GM12864 (cell line): ENCODE measurements around the gene ZNHIT1.

Source experiments
- DNase-seq: peaks from one replicate; pipeline ENCODE4 v3.0.0-alpha.2; 2011; ENCODE audit warnings: low read depth
- H3K4me3 ChIP-seq: 2 replicates; pipeline ENCODE4 v1.5.1; 2011; ENCODE audit warnings: mild to moderate bottlenecking, low read depth, low read length, control low read depth
- TF ChIP-seq, protein P1 (sequence below): IDR thresholded peaks from 2 replicates; pipeline ENCODE4 v1.5.1; 2011; ENCODE audit warnings: low read depth, mild to moderate bottlenecking, moderate library complexity, low read length, control low read depth, inconsistent platforms; ENCODE audit errors: missing control alignments

ZNHIT1 gene

DNA sequence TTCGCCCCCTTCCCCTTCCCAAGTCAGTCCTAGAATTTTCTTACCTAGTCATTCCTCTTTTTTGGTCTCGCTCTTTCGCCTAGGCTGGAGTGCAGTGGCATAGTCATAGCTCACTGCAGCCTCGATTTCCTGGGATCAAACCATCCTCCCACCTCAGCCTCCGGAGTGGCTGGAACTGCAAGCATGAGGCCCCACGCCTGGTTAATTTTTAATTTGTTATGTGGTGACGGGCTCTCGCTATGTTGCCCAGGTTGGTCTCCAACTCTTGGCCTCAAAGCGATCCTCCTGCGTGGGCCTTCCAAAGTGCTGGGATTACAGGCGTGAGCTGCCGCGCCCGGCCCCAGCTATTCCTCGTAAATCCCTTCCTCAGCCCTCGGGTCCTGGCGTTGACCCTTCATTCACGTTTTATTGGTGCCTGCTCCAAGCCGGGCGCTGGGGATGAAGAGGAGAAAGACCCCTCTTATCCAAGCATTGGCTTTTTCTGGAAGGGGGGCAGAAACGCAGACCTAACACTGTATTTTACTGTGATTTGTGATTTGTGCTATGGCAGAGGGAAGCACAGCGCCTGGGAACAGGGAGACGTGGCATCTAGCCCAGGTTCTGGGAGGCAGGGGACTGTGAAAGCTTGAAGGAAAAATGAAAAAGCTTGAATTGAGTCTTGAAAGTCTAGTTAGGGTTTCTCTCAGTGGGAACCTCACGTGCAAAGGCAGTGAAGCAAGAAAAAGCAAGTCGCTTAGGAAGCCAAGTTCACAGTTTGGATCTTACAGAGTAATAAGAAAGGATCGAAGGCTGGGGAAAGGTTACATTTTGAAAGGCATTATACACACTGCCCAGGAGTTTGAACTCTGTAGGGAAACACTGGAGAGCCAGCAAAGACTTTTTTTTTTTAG, 516 bp downstream of the ZNHIT1 start:
- no peak for DNase-seq
- TF ChIP-seq, protein P1, sequence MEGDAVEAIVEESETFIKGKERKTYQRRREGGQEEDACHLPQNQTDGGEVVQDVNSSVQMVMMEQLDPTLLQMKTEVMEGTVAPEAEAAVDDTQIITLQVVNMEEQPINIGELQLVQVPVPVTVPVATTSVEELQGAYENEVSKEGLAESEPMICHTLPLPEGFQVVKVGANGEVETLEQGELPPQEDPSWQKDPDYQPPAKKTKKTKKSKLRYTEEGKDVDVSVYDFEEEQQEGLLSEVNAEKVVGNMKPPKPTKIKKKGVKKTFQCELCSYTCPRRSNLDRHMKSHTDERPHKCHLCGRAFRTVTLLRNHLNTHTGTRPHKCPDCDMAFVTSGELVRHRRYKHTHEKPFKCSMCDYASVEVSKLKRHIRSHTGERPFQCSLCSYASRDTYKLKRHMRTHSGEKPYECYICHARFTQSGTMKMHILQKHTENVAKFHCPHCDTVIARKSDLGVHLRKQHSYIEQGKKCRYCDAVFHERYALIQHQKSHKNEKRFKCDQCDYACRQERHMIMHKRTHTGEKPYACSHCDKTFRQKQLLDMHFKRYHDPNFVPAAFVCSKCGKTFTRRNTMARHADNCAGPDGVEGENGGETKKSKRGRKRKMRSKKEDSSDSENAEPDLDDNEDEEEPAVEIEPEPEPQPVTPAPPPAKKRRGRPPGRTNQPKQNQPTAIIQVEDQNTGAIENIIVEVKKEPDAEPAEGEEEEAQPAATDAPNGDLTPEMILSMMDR = no peak
- peak overlapping the region; percentile 88 for H3K4me3 ChIP-seq

DNA sequence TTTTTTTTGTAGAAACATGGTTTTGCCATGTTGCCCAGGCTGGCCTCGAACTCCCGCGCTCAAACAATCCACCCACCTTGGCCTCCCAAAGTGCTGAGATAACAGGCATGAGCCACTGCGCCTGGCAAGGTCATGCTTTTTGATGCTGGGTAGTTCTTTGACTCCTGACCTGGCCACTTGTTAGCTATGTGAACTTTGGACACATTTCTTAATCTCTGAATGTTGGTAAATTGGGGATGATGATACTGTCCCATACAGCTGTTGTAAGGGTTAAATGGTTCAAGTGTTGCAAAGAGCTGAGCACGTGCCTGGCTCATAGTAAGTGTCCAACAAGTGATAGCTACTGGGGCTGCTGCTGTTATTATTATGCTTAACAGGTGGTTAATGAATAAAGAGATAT, 2.3 kb downstream of the ZNHIT1 start:
- TF ChIP-seq, protein P1 = no peak
- DNase-seq = no peak
- no peak overlapping the region for H3K4me3 ChIP-seq

DNA sequence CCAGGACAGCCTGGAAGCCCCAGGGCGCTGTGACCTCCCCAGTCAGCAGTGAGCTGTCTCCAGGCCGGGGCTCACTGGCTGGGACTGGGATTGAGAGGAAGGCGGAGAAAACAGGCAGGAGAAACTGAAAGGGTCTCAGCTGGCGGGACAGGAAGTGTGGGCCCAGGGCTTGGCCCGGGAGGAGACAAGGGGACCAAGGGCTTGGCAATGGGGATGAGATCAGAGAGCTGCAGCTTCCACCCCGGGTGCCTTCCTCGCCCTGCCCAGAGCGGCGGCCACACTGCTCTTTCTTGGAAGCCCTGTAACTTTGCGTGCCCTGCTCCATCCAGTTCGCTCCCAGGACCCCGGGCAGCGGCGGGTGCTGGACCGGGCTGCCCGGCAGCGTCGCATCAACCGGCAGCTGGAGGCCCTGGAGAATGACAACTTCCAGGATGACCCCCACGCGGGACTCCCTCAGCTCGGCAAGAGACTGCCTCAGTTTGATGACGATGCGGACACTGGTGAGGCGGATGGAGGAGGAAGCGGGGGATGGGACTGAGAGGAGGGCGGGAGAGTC, 4.4 kb downstream of the ZNHIT1 start:
- H3K4me3 ChIP-seq = no peak overlapping the region
- TF ChIP-seq, protein P1 = no peak
- no peak for DNase-seq

DNA sequence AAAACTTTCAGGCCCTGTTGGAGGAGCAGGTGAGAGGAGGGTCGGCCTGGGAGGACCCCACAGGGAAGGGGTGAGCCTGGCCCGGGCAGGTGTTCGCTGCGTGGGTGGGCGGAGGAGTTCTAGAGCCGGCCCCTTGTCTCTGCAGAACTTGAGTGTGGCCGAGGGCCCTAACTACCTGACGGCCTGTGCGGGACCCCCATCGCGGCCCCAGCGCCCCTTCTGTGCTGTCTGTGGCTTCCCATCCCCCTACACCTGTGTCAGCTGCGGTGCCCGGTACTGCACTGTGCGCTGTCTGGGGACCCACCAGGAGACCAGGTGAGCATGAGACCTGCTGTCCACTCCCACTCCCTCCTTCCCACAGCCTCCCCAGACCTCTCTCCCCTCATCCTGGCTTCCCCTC, 5.6 kb downstream of the ZNHIT1 start:
- no peak overlapping the region for H3K4me3 ChIP-seq
- TF ChIP-seq, protein P1 = no peak
- no peak for DNase-seq

DNA sequence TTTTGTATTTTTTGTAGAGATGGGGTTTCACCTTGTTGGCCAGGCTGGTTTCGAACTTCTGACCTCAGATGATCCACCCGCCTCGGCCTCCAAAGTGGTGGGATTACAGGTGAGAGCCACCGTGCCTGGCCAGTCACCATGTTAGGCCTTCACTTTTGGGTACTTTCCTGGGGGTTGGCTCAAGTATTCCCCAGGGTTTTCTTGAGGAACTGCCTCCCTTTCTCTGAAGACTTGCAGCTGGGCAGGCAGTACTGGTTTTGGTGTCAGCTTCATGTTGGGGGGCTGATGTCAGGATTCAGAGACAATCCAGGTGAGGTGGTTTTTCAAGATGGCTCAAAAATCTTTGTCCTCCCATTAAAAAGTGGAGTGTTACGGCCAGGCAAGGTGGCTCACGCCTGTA, 7.7 kb downstream of the ZNHIT1 start:
- DNase-seq = no peak
- TF ChIP-seq, protein P1 = no peak
- no peak overlapping the region for H3K4me3 ChIP-seq

DNA sequence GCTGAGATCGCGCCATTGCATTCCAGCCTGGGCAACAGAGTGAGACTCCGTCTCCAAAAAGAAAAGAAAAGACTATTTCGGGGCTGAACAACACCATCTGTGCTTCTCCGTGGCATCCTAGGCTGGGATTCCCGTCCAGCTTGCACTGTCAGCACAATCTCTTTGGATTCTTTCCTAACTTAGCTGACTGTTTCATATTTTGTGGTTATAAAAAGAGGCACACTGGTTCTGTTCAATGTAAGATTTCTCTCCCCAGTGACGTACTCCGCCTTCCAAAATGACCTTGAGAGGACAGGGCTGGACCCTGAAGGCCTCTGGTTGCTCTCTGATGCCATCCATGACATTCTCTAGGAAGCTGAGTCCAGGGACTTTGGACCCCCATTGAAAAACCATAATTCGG, 8.8 kb downstream of the ZNHIT1 start:
- TF ChIP-seq, protein P1 = no peak
- no peak for DNase-seq

More for the DNA sequence above, 8.8 kb downstream of the ZNHIT1 start:
- no peak overlapping the region for H3K4me3 ChIP-seq
